Neuronal stem cell (in vitro differentiated cells): Measurements from ENCODE around the gene SOWAHA.

ENCODE experiments used
- DNase-seq: peaks from one replicate; pipeline ENCODE4 v3.0.0-alpha.2; 2013; ENCODE audit warnings: low spot score
- H2AFZ ChIP-seq: one replicate; pipeline ENCODE4 v1.6.1; 2013; ENCODE audit warnings: mild to moderate bottlenecking, low read length, inconsistent platforms
- H2AK5ac ChIP-seq: 2 replicates; pipeline ENCODE4 v1.6.1; 2013; ENCODE audit warnings: low read depth, mild to moderate bottlenecking, inconsistent platforms, low read length, moderate library complexity, mixed read lengths
- H2BK120ac ChIP-seq: 2 replicates; pipeline ENCODE4 v1.6.1; 2013; ENCODE audit warnings: low read depth, mild to moderate bottlenecking, inconsistent platforms, low read length, moderate library complexity, mixed read lengths
- H2BK12ac ChIP-seq: one replicate; pipeline ENCODE4 v1.6.1; 2013; ENCODE audit warnings: low read length, inconsistent platforms
- H2BK15ac ChIP-seq: 2 replicates; pipeline ENCODE4 v1.6.1; 2013; ENCODE audit warnings: mild to moderate bottlenecking, low read length, inconsistent platforms, mixed read lengths
- H2BK5ac ChIP-seq: one replicate; pipeline ENCODE4 v1.6.1; 2013; ENCODE audit warnings: inconsistent platforms, mild to moderate bottlenecking, low read length, moderate library complexity
- H3K14ac ChIP-seq: one replicate; pipeline ENCODE4 v1.6.1; 2013; ENCODE audit warnings: low read length, inconsistent platforms
- H3K18ac ChIP-seq: 2 replicates; pipeline ENCODE4 v1.6.1; 2013; ENCODE audit warnings: low read length, inconsistent platforms
- H3K23ac ChIP-seq: 2 replicates; pipeline ENCODE4 v1.6.1; 2013; ENCODE audit warnings: low read depth, mild to moderate bottlenecking, mixed read lengths, low read length, inconsistent platforms; ENCODE audit not compliant: poor library complexity
- H3K27ac ChIP-seq: replicated peaks from 3 replicates; pipeline ENCODE4 v1.5.1; 2013; ENCODE audit warnings: low read length, inconsistent platforms
- H3K27me3 ChIP-seq, 3 experiments: 2 replicates each; pipeline ENCODE4 v1.6.1; 2013; ENCODE audit warnings: low read length in 3 of 3, mild to moderate bottlenecking in 2 of 3, inconsistent platforms in 1 of 3, low read depth in 1 of 3, mixed read lengths in 1 of 3, moderate library complexity in 1 of 3; ENCODE audit not compliant: control insufficient read depth in 3 of 3, insufficient read depth in 3 of 3
- H3K36me3 ChIP-seq, 2 donors: replicated peaks in 1 of 2; 2 replicates each; pipeline ENCODE4 v1.6.1; 2013; ENCODE audit warnings: low read length in 2 of 2; ENCODE audit not compliant: control insufficient read depth in 2 of 2, insufficient read depth in 2 of 2
- H3K4ac ChIP-seq: 2 replicates; pipeline ENCODE4 v1.6.1; 2013; ENCODE audit warnings: inconsistent platforms, mild to moderate bottlenecking, low read length, moderate library complexity
- H3K4me1 ChIP-seq, 2 donors: 1 replicate in 1 of 2; 2 replicates in 1 of 2; pipeline ENCODE4 v1.6.1; 2013; ENCODE audit warnings: low read length in 2 of 2, low read depth in 1 of 2; ENCODE audit not compliant: control insufficient read depth in 2 of 2, insufficient read depth in 1 of 2
- H3K4me2 ChIP-seq: one replicate; pipeline ENCODE4 v1.6.1; 2013; ENCODE audit warnings: mild to moderate bottlenecking, low read length, inconsistent platforms; ENCODE audit not compliant: insufficient read depth, poor library complexity, severe bottlenecking
- H3K4me3 ChIP-seq, 2 donors: 2 replicates each; pipeline ENCODE4 v1.5.1; 2013; ENCODE audit warnings: low read length in 2 of 2, mild to moderate bottlenecking in 2 of 2, inconsistent platforms in 1 of 2, moderate library complexity in 1 of 2
- H3K79me1 ChIP-seq: one replicate; pipeline ENCODE4 v1.6.1; 2013; ENCODE audit warnings: low read depth, mild to moderate bottlenecking, inconsistent platforms, low read length, moderate library complexity
- H3K9ac ChIP-seq: one replicate; pipeline ENCODE4 v1.6.1; 2013; ENCODE audit warnings: mild to moderate bottlenecking, low read depth, low read length, inconsistent platforms; ENCODE audit not compliant: poor library complexity
- H3K9me3 ChIP-seq, 2 donors: replicated peaks in 1 of 2; 2 replicates each; pipeline versions ENCODE3 to v1.6.1; 2013; ENCODE audit warnings: low read length in 2 of 2, mild to moderate bottlenecking in 2 of 2, inconsistent platforms in 1 of 2, low read depth in 1 of 2, mixed read lengths in 1 of 2, moderate library complexity in 1 of 2; ENCODE audit not compliant: control insufficient read depth in 2 of 2, insufficient read depth in 1 of 2
- H4K8ac ChIP-seq: one replicate; pipeline ENCODE4 v1.6.1; 2013; ENCODE audit warnings: low read depth, mild to moderate bottlenecking, inconsistent platforms, low read length, moderate library complexity
- H4K91ac ChIP-seq: one replicate; pipeline ENCODE4 v1.6.1; 2013; ENCODE audit warnings: low read length, low read depth, mild to moderate bottlenecking, inconsistent platforms; ENCODE audit not compliant: poor library complexity
- WGBS, 2 donors: extraction: QIAGEN DNeasy Blood & Tissue Kit; methylation state at CpG; one replicate each; pipeline ENCODE4 v1.1.7; 2013; ENCODE audit warnings: missing lambda C conversion rate in 2 of 2, mixed read lengths in 1 of 2; ENCODE audit not compliant: insufficient read length in 2 of 2, insufficient replicate concordance in 1 of 2; ENCODE audit errors: extremely low coverage in 2 of 2; 5-methylcytosine and 5-hydroxymethylcytosine counted together

The SOWAHA gene

GRCh38 chr5:132812123-132812765 is 858 bp upstream of the SOWAHA start:
- Histone ChIP-seq H3K4me3 (no peak overlapping the region), H3K27me3 (peaks cover 20 to 88% (median 42%) of the 10 kb centered on the region in 3 experiments)

GRCh38 chr5:132813599-132814502 is 749 bp downstream of the SOWAHA start:
- Histone ChIP-seq H3K23ac (peak overlapping the region; percentile 83), H3K27ac (no peak overlapping the region), H4K8ac (no peak overlapping the region), H3K14ac (no peak overlapping the region), H4K91ac (no peak overlapping the region), H3K79me1 (peaks cover 3% of the 10 kb centered on the region), H2BK5ac (no peak overlapping the region), H3K36me3 (no peaks in the 10 kb centered on the region), H3K9ac (peak overlapping the region; percentile 4), H3K18ac (peak overlapping the region; percentile 76), H3K4me2 (peak overlapping the region; percentile 57), H2BK15ac (peak overlapping the region; percentile 37), H3K27me3 (peaks cover 20 to 94% (median 42%) of the 10 kb centered on the region in 3 experiments), H3K4me3 (peak overlapping the region in 1 of 2 donors; percentile 75), H3K9me3 (peaks cover 6 to 8% of the 10 kb centered on the region in 2 donors), H2BK12ac (no peak overlapping the region), H2AFZ (peak overlapping the region; percentile 89), H3K4me1 (peaks cover 0 to 2% of the 10 kb centered on the region in 2 donors), H3K4ac (no peak overlapping the region), H2BK120ac (no peak overlapping the region), H2AK5ac (peak overlapping the region; percentile 21)
- no peak for DNase-seq
- no CpG with 5 or more reads among the region's 110 CpGs for WGBS, 2 donors

More at GRCh38 chr5:132812123-132812765, 858 bp upstream of the SOWAHA start:
- no CpG with 5 or more reads among the region's 18 CpGs for WGBS, 2 donors
- H2BK120ac ChIP-seq: no peak overlapping the region
- H3K4me2 ChIP-seq: no peak overlapping the region
- no peak overlapping the region for H3K27ac ChIP-seq
- no peak overlapping the region for H2BK5ac ChIP-seq
- H3K18ac ChIP-seq: no peak overlapping the region
- H3K79me1 ChIP-seq: peaks cover 3% of the 10 kb centered on the region
- H3K14ac ChIP-seq: no peak overlapping the region
- no peak for DNase-seq
- H2AFZ ChIP-seq: no peak overlapping the region
- peaks cover 6 to 8% of the 10 kb centered on the region in 2 donors for H3K9me3 ChIP-seq
- peaks cover 3 to 4% of the 10 kb centered on the region in 2 donors for H3K4me1 ChIP-seq
- no peak overlapping the region for H3K23ac ChIP-seq
- H2AK5ac ChIP-seq: no peak overlapping the region
- no peak overlapping the region for H2BK15ac ChIP-seq
- no peak overlapping the region for H3K4ac ChIP-seq
- H4K8ac ChIP-seq: no peak overlapping the region
- no peak overlapping the region for H4K91ac ChIP-seq
- H3K36me3 ChIP-seq: no peaks in the 10 kb centered on the region
- no peak overlapping the region for H3K9ac ChIP-seq
- H2BK12ac ChIP-seq: no peak overlapping the region

DNA sequence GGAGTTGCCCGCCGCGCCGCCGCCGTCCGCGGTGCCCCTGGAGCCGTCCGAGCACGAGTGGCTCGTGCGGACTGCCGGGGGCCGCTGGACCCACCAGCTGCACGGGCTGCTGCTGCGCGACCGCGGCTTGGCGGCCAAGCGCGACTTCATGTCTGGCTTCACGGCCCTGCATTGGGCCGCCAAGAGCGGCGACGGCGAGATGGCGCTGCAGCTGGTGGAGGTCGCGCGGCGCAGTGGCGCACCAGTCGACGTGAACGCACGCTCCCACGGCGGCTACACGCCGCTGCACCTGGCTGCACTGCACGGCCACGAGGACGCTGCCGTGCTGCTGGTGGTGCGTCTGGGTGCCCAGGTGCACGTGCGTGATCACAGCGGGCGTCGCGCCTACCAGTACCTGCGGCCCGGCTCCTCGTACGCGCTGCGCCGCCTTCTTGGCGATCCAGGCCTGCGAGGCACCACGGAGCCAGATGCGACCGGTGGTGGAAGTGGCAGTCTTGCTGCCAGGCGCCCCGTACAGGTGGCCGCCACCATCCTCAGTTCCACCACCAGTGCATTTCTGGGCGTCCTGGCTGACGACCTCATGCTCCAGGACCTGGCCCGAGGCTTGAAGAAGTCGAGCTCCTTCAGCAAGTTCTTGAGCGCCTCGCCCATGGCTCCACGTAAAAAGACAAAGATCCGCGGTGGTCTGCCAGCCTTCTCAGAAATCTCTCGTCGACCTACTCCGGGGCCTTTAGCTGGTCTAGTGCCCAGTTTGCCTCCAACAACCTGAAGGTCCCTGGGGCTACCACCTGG is 1.6 kb downstream of the SOWAHA start:
- Histone ChIP-seq H3K4me3 (no peak overlapping the region), H3K23ac (peak overlapping the region; percentile 83), H3K9ac (no peak overlapping the region), H3K27ac (no peak overlapping the region), H2BK12ac (no peak overlapping the region), H3K4me1 (peaks cover 0 to 2% of the 10 kb centered on the region in 2 donors), H4K91ac (no peak overlapping the region), H3K79me1 (peaks cover 3% of the 10 kb centered on the region), H2BK15ac (peak overlapping the region; percentile 37), H3K4me2 (no peak overlapping the region), H2AK5ac (peak overlapping the region; percentile 61), H2BK120ac (no peak overlapping the region), H3K36me3 (no peaks in the 10 kb centered on the region), H3K9me3 (peaks cover 6 to 8% of the 10 kb centered on the region in 2 donors), H2BK5ac (no peak overlapping the region), H4K8ac (peak overlapping the region; percentile 90), H2AFZ (no peak overlapping the region), H3K14ac (peak overlapping the region; percentile 94), H3K18ac (peak overlapping the region; percentile 79), H3K27me3 (peaks cover 20 to 90% (median 42%) of the 10 kb centered on the region in 3 experiments), H3K4ac (peak overlapping the region; percentile 76)
- DNase-seq: no peak
- WGBS, 2 donors: no CpG with 5 or more reads among the region's 81 CpGs
